GM10847 (cell line): Measurements from ENCODE around the gene CEP112.

Experiments
- POLR2A ChIP-seq: IDR thresholded peaks from 2 replicates; pipeline ENCODE4 v1.6.1; 2011; ENCODE audit not compliant: insufficient read length; ENCODE audit errors: extremely low read depth

Gene CEP112

GRCh38 chr17:65588181-65588808 is 603.6 kb downstream of the CEP112 start:
- no peak for TF ChIP-seq POLR2A

- no peak for TF ChIP-seq POLR2A
Measured at GRCh38 chr17:65587534-65588180, 604.3 kb downstream of the CEP112 start.

- no peak for TF ChIP-seq POLR2A
Measured at GRCh38 chr17:65586899-65587298, 605.0 kb downstream of the CEP112 start.
